ENCODE measurements around the gene MAD1L1.

- TF ChIP-seq CTCF (IDR thresholded peaks at IDR 0.05; ENCODE audit: low read depth, low read length, poor library complexity, severe bottlenecking) (no peak), EZH2phosphoT487 (IDR thresholded peaks at IDR 0.05; ENCODE audit: borderline replicate concordance, low read length) (no peak)
Observed at GRCh38 chr7:2124604-2125345, 108.0 kb downstream of the MAD1L1 start.
